Retinal pigment epithelial cell (primary cell): ENCODE results near the gene TMEM14C.
"Not testable (repeated sequence)": the region's sequence is repeated elsewhere in the genome, so short reads cannot be mapped to it uniquely, and the experiment has no call there.

ENCODE experiments used
- DNase-seq: peaks from one replicate; pipeline ENCODE4 v3.0.0-alpha.2; 2010; ENCODE audit warnings: low read depth
- H3K4me3 ChIP-seq: 2 replicates; pipeline ENCODE4 v1.5.1; 2011; ENCODE audit warnings: mild to moderate bottlenecking, low read length, control low read depth, moderate library complexity
- TF ChIP-seq, protein P1 (sequence below): conservative IDR thresholded peaks from 2 replicates; pipeline ENCODE4 v1.5.1; 2011; ENCODE audit warnings: low read depth, low read length, control low read depth, inconsistent platforms

TMEM14C gene

DNA sequence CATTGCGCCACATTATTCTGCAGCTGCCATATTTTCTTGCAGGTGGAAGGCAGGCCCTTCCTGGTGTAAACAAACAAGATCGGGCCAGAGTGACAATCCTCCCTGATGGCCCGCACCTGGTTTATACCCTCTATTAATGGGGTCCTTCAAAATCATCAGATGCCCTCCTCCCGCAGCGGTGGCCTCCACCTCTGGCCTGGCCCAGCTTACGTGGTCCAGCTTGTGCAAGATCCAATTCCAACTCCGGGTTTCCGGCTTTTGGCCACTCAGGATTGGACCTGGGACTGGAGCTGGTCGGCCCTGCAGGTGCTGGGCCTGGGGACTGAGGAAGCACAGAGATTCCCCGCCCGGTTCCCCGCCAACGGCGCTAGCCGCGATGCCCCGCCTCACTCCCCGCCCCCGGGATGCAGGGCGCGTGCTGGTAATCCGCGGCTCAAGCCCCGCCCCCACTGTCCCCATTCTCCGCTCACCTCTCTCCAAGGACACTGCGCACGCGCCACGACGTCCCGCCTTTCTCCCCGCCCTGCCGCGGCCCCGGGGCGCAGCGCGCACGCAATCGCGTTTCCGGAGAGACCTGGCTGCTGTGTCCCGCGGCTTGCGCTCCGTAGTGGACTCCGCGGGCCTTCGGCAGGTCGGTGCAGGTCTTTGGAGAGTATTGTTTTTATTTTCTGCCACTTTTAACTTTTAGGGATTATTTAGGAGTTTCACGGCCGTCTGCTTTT lies 24.5 kb downstream of the TMEM14C start, which contains the start of gene TMEM14B:
TSS of gene TMEM14B (plus strand) at position 555 of the 722 bp plus-strand sequence. CDS start 1,441 bp downstream, outside the sequence.
- TF ChIP-seq, protein P1, sequence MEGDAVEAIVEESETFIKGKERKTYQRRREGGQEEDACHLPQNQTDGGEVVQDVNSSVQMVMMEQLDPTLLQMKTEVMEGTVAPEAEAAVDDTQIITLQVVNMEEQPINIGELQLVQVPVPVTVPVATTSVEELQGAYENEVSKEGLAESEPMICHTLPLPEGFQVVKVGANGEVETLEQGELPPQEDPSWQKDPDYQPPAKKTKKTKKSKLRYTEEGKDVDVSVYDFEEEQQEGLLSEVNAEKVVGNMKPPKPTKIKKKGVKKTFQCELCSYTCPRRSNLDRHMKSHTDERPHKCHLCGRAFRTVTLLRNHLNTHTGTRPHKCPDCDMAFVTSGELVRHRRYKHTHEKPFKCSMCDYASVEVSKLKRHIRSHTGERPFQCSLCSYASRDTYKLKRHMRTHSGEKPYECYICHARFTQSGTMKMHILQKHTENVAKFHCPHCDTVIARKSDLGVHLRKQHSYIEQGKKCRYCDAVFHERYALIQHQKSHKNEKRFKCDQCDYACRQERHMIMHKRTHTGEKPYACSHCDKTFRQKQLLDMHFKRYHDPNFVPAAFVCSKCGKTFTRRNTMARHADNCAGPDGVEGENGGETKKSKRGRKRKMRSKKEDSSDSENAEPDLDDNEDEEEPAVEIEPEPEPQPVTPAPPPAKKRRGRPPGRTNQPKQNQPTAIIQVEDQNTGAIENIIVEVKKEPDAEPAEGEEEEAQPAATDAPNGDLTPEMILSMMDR = no peak
- H3K4me3 ChIP-seq = peak within 1 kb of the TSS; percentile 92
- DNase-seq = peak; percentile 75

DNA sequence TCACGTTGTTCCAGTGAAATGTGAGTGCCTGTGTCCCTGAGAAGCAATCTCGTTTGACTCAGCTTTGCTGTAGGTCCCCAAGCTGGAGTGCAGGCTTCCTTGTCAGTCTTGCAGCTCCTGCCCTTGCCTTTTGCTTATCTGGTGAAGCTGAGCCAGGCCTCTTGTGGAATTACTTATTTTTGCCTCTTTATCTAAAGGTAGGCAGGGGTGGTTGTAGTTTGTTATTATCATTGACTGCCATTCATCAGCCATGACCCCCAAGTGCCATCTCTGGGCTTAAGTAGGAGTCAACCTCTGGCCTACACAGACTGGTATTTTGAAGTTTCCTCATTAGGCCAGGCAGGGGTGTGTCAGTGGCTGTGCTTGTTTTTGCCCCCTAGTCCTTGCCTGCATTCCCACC lies 26.9 kb downstream of the TMEM14C start:
- DNase-seq = no peak

DNA sequence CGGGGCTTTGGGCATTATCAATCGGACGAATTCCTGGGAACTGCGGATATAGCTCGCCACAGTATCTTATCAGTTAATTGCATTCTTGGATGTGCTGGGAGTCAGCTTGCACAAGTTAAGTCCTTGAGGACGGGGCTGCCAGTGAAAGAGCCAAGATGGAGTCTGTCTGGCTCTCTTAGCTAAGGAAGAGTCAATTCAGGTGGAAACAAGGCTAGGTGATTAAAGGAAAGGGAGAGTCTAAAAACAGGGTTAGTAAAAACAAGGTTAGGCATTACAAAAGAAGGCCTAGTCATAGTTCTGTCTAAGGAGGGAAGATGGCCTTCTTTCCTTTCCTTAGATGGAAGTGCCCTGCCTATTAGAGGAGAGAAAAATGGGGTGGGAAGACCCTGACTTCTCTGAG lies 27.7 kb downstream of the TMEM14C start:
- H3K4me3 ChIP-seq, DNase-seq: not testable (repeated sequence)

More for the DNA sequence above, 26.9 kb downstream of the TMEM14C start:
- TF ChIP-seq, protein P1 = no peak
- no peak overlapping the region for H3K4me3 ChIP-seq

DNA sequence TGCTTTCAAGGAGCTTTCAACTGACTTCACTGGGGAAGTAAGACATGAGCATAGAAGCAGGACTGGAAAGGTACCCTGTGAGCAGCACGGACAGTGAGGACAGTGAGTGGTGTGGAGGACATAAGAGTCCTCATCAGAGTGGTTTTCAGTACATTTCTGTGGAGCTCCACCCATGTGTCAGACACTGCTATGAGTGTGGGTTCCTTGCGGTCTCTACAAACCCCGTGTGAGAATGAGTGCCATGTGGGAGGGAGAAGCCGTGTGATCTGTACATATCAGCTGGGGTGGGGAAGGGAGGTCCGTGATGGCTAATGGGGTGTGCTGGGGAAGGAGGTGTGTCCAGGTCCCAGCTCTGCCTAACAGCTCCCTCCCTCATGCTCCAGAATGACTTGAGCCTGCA lies 28.9 kb downstream of the TMEM14C start:
- H3K4me3 ChIP-seq, DNase-seq: not testable (repeated sequence)

DNA sequence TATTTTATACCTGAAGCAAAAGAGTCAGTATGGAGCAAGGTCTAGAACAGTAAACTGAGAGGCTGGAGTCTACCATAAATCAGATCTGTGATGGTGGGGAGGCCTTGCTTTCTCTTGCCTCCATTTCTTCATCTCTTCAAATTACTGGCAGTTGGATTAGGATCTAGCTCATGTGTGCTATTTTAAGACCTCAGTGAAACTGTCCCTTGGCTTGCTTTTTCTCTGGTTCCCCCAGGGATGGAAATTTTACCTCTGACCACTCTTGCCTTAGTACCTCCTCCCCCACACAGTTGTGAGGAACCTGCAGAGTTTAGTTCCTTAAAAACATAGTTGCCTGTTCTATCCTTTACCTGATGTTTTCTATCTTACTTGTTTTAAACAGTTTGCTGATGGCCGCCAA lies 33.2 kb downstream of the TMEM14C start:
- TF ChIP-seq, protein P1 = no peak
- DNase-seq = no peak
- no peak overlapping the region for H3K4me3 ChIP-seq

DNA sequence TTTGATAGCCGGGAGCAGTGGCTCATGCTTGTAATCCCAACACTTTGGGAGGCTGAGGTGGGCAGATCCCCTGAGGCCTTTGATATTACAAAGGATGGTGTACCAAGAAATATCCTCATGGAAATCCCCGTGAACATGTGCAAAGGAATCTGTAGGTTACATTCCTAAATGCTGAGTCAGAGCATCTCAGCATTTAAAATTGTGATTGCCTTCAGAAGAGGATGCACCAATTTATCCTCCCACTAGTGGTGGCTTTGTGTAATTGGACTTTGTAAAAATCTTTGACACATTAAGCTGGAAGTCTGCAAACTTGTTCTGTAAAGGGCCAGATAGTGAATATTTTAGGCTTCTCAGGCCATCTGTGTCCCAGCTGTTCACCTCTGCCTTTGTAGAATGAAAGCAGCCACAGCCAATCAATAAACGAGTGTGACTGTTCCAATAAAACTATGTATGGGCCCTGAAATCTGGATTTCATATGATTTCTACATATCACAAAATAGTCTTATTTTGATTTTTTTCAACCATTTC lies 36.5 kb downstream of the TMEM14C start:
- peak; percentile 82 for DNase-seq
- TF ChIP-seq, protein P1 = peak; percentile 67

DNA sequence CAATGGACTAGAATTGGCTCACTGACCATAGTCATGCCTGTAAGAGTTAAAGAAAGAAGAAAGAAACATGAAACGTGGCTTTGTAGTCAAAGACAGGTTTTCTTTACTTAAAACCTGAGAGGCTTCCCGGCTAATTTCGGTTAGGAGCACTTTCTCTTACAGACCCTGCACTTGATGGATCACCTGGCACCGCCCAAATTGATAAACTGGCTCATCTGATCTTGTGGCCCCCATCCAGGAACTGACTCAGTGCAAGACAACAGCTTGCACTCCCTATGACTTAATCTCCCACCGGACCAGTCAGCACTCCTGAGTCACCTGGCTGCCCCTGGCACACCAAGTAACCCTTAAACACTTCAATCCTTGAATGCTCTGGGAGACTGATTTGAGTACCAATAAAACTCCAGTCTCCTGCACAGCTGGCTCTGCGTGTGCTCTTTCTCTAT lies 37.0 kb downstream of the TMEM14C start:
- TF ChIP-seq, protein P1 = no peak
- no peak overlapping the region for H3K4me3 ChIP-seq
- DNase-seq = peak; percentile 89

More for the DNA sequence above, 36.5 kb downstream of the TMEM14C start:
- H3K4me3 ChIP-seq = no peak overlapping the region

DNA sequence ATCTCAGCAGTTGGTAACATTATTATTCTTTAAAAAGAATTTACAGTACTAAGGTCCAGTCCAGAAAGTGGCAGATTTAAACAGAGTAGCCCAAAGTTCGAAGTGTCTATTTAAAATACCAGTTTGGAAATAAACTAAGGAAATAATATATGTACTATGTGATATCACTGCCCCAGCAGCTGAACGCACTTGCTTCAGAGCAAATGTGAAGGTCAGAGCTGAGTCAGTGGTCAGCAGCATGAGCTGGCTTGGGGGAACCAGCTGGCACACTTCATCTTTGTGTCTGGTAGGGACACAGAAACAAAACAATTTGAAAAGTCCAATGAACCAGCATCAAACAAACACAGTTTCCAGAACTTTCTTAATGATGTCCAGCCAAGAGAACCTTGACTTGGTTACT lies 40.1 kb downstream of the TMEM14C start:
- TF ChIP-seq, protein P1 = no peak
- DNase-seq = no peak
- no peak overlapping the region for H3K4me3 ChIP-seq
